ENCODE data around the gene PFKP.

DNA sequence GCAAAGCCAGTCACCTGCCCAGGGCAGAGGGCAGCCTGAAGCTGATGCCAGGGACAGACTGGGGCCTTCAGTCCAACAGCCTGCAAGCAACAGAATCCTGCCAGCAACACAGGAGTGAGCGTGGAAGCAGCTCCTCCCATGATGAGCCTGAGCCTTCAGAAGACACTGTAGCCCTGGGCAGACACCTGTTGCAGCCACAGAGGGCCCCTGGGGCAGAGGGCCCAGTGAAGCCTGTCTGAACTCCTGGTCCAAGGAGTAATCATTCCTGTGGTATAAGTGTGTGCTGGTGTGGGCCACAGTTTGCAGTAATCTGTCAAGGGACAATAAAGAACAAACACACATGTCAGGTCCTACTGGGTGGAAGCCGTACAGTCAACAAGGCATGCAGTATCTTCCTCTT lies 2.9 kb upstream of the PFKP start:
- TF ChIP-seq, protein P1, sequence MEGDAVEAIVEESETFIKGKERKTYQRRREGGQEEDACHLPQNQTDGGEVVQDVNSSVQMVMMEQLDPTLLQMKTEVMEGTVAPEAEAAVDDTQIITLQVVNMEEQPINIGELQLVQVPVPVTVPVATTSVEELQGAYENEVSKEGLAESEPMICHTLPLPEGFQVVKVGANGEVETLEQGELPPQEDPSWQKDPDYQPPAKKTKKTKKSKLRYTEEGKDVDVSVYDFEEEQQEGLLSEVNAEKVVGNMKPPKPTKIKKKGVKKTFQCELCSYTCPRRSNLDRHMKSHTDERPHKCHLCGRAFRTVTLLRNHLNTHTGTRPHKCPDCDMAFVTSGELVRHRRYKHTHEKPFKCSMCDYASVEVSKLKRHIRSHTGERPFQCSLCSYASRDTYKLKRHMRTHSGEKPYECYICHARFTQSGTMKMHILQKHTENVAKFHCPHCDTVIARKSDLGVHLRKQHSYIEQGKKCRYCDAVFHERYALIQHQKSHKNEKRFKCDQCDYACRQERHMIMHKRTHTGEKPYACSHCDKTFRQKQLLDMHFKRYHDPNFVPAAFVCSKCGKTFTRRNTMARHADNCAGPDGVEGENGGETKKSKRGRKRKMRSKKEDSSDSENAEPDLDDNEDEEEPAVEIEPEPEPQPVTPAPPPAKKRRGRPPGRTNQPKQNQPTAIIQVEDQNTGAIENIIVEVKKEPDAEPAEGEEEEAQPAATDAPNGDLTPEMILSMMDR (conservative IDR thresholded peaks at IDR 0.05; ENCODE audit: low read length) = no peak
- TF ChIP-seq EZH2phosphoT487 (IDR thresholded peaks at IDR 0.05; ENCODE audit: borderline replicate concordance) = no peak
